ENCODE results near the gene CRAT.

The CRAT gene

GRCh38 chr9:129109952-129110739 is 447 bp downstream of the CRAT start:
- DNase-seq (ENCODE audit: low read depth, low spot score) = no peak

- no peak for DNase-seq (ENCODE audit: low read depth, low spot score)
These were observed 1.1 kb downstream of the CRAT start for GRCh38 chr9:129109537-129109903.

GRCh38 chr9:129108805-129109536 is 1.6 kb downstream of the CRAT start:
- no peak for DNase-seq (ENCODE audit: low read depth, low spot score)

- DNase-seq (ENCODE audit: low read depth, low spot score) = no peak
These were observed 2.3 kb downstream of the CRAT start for GRCh38 chr9:129108083-129108804.

GRCh38 chr9:129107651-129108050 is 2.9 kb downstream of the CRAT start:
- no peak for DNase-seq (ENCODE audit: low read depth, low spot score)

- no peak for DNase-seq (ENCODE audit: low read depth, low spot score)
These were observed 4.5 kb downstream of the CRAT start for GRCh38 chr9:129105857-129106694.

- no peak for DNase-seq (ENCODE audit: low read depth, low spot score)
These were observed 6.5 kb downstream of the CRAT start for GRCh38 chr9:129104051-129104450.

- no peak for DNase-seq (ENCODE audit: low read depth, low spot score)
These were observed 7.0 kb downstream of the CRAT start for GRCh38 chr9:129103595-129103965.

GRCh38 chr9:129102791-129103594 is 7.6 kb downstream of the CRAT start:
- no peak for DNase-seq (ENCODE audit: low read depth, low spot score)

GRCh38 chr9:129102095-129102525 is 8.5 kb downstream of the CRAT start:
- DNase-seq (ENCODE audit: low read depth, low spot score) = no peak

GRCh38 chr9:129101279-129101678 is 9.3 kb downstream of the CRAT start:
- no peak for DNase-seq (ENCODE audit: low read depth, low spot score)

- DNase-seq (ENCODE audit: low read depth, low spot score) = no peak
These were observed 10.0 kb downstream of the CRAT start for GRCh38 chr9:129100383-129101169.

- no peak for DNase-seq (ENCODE audit: low read depth, low spot score)
These were observed 12.3 kb downstream of the CRAT start for GRCh38 chr9:129098328-129098727.

GRCh38 chr9:129097671-129098306 is 12.8 kb downstream of the CRAT start:
- DNase-seq (ENCODE audit: low read depth, low spot score) = no peak

GRCh38 chr9:129095908-129096307 is 14.7 kb downstream of the CRAT start:
- DNase-seq (ENCODE audit: low read depth, low spot score) = no peak

GRCh38 chr9:129095170-129095667 is 15.4 kb downstream of the CRAT start:
- no peak for DNase-seq (ENCODE audit: low read depth, low spot score)

- DNase-seq (ENCODE audit: low read depth, low spot score) = no peak
These were observed 16.0 kb downstream of the CRAT start for GRCh38 chr9:129094387-129095169.

- DNase-seq (ENCODE audit: low read depth, low spot score) = no peak
These were observed 16.8 kb downstream of the CRAT start for GRCh38 chr9:129093602-129094386.
